Osteoblast (primary cell): ENCODE measurements around the gene OSBP2. TPM values are rescaled to one million over a fixed set of nuclear protein-coding genes. Genes with fewer than 3 reads are reported as not detected.

ENCODE experiments used
- DNase-seq: peaks from one replicate; pipeline ENCODE4 v3.0.0; 2011; ENCODE audit warnings: low spot score, mixed read lengths; ENCODE audit not compliant: insufficient read length; ENCODE audit errors: missing footprints
- H2AFZ ChIP-seq: 2 replicates; pipeline ENCODE4 v1.6.0; 2011; ENCODE audit warnings: mild to moderate bottlenecking, low read length
- H3K27ac ChIP-seq: 2 replicates; pipeline ENCODE4 v1.5.1; 2011; ENCODE audit warnings: mild to moderate bottlenecking, low read depth, low read length, moderate library complexity
- H3K27me3 ChIP-seq: 2 replicates; pipeline ENCODE4 v1.6.0; 2012; ENCODE audit warnings: mild to moderate bottlenecking, control low read depth, inconsistent platforms, low read length, moderate library complexity; ENCODE audit not compliant: insufficient read depth
- H3K36me3 ChIP-seq: 2 replicates; pipeline ENCODE4 v1.5.1; 2011; ENCODE audit warnings: mild to moderate bottlenecking, low read length, control low read depth, moderate library complexity; ENCODE audit not compliant: insufficient read depth
- H3K4me1 ChIP-seq: 2 replicates; pipeline ENCODE4 v1.5.1; 2011; ENCODE audit warnings: mild to moderate bottlenecking, low read length, control low read depth, moderate library complexity; ENCODE audit not compliant: insufficient read depth
- H3K4me2 ChIP-seq: 2 replicates; pipeline ENCODE4 v1.6.0; 2011; ENCODE audit warnings: mild to moderate bottlenecking, low read length; ENCODE audit not compliant: insufficient read depth
- H3K4me3 ChIP-seq: fragments of 200-600 bp; sonication (generic); 3 replicates; pipeline ENCODE4 v1.5.1; 2012; ENCODE audit warnings: mild to moderate bottlenecking, low read length, inconsistent platforms; ENCODE audit not compliant: insufficient read depth
- H3K79me2 ChIP-seq: 2 replicates; pipeline ENCODE4 v1.6.0; 2012; ENCODE audit warnings: mild to moderate bottlenecking, low read length, control low read depth, inconsistent platforms; ENCODE audit not compliant: insufficient read depth
- H3K9me3 ChIP-seq: 2 replicates; pipeline ENCODE4 v1.5.1; 2011; ENCODE audit warnings: low read depth, low read length, control low read depth
- H4K20me1 ChIP-seq: 2 replicates; pipeline ENCODE4 v1.6.0; 2012; ENCODE audit warnings: mild to moderate bottlenecking, low read length, control low read depth; ENCODE audit not compliant: insufficient read depth
- CTCF ChIP-seq: IDR thresholded peaks from 2 replicates; pipeline ENCODE4 v1.5.1; 2011; ENCODE audit warnings: mild to moderate bottlenecking, low read depth, low read length, moderate library complexity; ENCODE audit errors: extremely low read depth
- total RNA-seq: library from RNA; depleted of rRNA; stranded (reverse); fragments of >200 nt; gene quantifications from 2 replicates; pipeline ENCODE4 v1.2.3, GENCODE V29; 2012

OSBP2 gene
- total RNA-seq, 1 donor: 4.3 TPM

GRCh38 chr22:30869667-30870395, 175.2 kb downstream of the OSBP2 start:
- no peak overlapping the region for H3K4me2 ChIP-seq
- H3K9me3 ChIP-seq: no peaks in the 10 kb centered on the region
- peaks cover 7% of the 10 kb centered on the region for H3K4me1 ChIP-seq
- no peaks in the 10 kb centered on the region for H3K36me3 ChIP-seq
- no peaks in the 10 kb centered on the region for H4K20me1 ChIP-seq
- no peak overlapping the region for H3K27ac ChIP-seq
- H3K27me3 ChIP-seq: no peaks in the 10 kb centered on the region
- H2AFZ ChIP-seq: no peak overlapping the region
- no peak overlapping the region for H3K4me3 ChIP-seq
- peak; percentile 68 for DNase-seq
- no peaks in the 10 kb centered on the region for H3K79me2 ChIP-seq
- no peak for TF ChIP-seq CTCF

GRCh38 chr22:30870451-30871345, 176.0 kb downstream of the OSBP2 start:
- H2AFZ ChIP-seq: no peak overlapping the region
- H3K36me3 ChIP-seq: no peaks in the 10 kb centered on the region
- no peak overlapping the region for H3K27ac ChIP-seq
- H3K4me2 ChIP-seq: no peak overlapping the region
- TF ChIP-seq CTCF: no peak
- H3K27me3 ChIP-seq: no peaks in the 10 kb centered on the region
- H3K4me3 ChIP-seq: no peak overlapping the region
- H3K79me2 ChIP-seq: no peaks in the 10 kb centered on the region
- peak; percentile 62 for DNase-seq
- H3K9me3 ChIP-seq: no peaks in the 10 kb centered on the region
- no peaks in the 10 kb centered on the region for H4K20me1 ChIP-seq
- H3K4me1 ChIP-seq: peaks cover 7% of the 10 kb centered on the region

- no peaks in the 10 kb centered on the region for H4K20me1 ChIP-seq
- H3K4me2 ChIP-seq: no peak overlapping the region
Measured at GRCh38 chr22:30871391-30872284, 177.0 kb downstream of the OSBP2 start.

More at GRCh38 chr22:30871391-30872284, 177.0 kb downstream of the OSBP2 start:
- H3K36me3 ChIP-seq: no peaks in the 10 kb centered on the region
- H3K79me2 ChIP-seq: no peaks in the 10 kb centered on the region
- DNase-seq: peak; percentile 75
- H3K4me3 ChIP-seq: no peak overlapping the region
- no peaks in the 10 kb centered on the region for H3K9me3 ChIP-seq
- H3K4me1 ChIP-seq: peaks cover 7% of the 10 kb centered on the region
- H2AFZ ChIP-seq: no peak overlapping the region
- no peaks in the 10 kb centered on the region for H3K27me3 ChIP-seq
- H3K27ac ChIP-seq: no peak overlapping the region
- no peak for TF ChIP-seq CTCF
